Neural progenitor cell (in vitro differentiated cells): ENCODE results near the gene VSIG8. TPM values are rescaled to one million over a fixed set of nuclear protein-coding genes. Genes with fewer than 3 reads are reported as not detected.

Experiments used
- DNase-seq: peaks from one replicate; pipeline ENCODE4 v3.0.0-alpha.2; 2016; ENCODE audit warnings: low spot score
- H2AFZ ChIP-seq: fragments of 200-600 bp; sonication (generic); replicated peaks from 2 replicates; pipeline ENCODE4 v1.6.1; 2016; ENCODE audit warnings: antibody characterized with exemption
- H3F3A ChIP-seq: fragments of 200-600 bp; sonication (generic); 2 replicates; pipeline ENCODE4 v1.6.1; 2016; ENCODE audit warnings: antibody characterized with exemption, low read depth
- H3K27ac ChIP-seq: fragments of 200-600 bp; sonication (generic); 2 replicates; pipeline ENCODE4 v1.5.1; 2016; ENCODE audit warnings: mild to moderate bottlenecking
- H3K27me3 ChIP-seq: fragments of 200-600 bp; sonication (generic); 2 replicates; pipeline ENCODE4 v1.6.1; 2016; ENCODE audit warnings: mild to moderate bottlenecking, moderate library complexity
- H3K36me3 ChIP-seq: fragments of 200-600 bp; sonication (generic); 2 replicates; pipeline ENCODE4 v1.5.1; 2016
- H3K4me1 ChIP-seq: fragments of 200-600 bp; sonication (generic); 2 replicates; pipeline ENCODE4 v1.6.1; 2016; ENCODE audit warnings: mixed run types
- H3K4me2 ChIP-seq: fragments of 200-600 bp; sonication (generic); 2 replicates; pipeline ENCODE4 v1.6.1; 2016
- H3K4me3 ChIP-seq: fragments of 200-600 bp; sonication (generic); 2 replicates; pipeline ENCODE4 v1.5.1; 2016
- H3K79me2 ChIP-seq: fragments of 200-600 bp; sonication (generic); 2 replicates; pipeline ENCODE4 v1.6.1; 2016; ENCODE audit warnings: low read depth
- H3K9ac ChIP-seq: fragments of 200-600 bp; sonication (generic); 2 replicates; pipeline ENCODE4 v1.6.1; 2016
- H3K9me3 ChIP-seq: fragments of 200-600 bp; sonication (generic); 2 replicates; pipeline ENCODE4 v1.5.1; 2016; ENCODE audit warnings: low read depth
- H4K20me1 ChIP-seq: fragments of 200-600 bp; sonication (generic); 2 replicates; pipeline ENCODE4 v1.6.1; 2016; ENCODE audit warnings: low read depth
- H3K27ac Mint-ChIP-seq: 3 replicates; pipeline ENCODE4 v1.8.0; 2021; ENCODE audit warnings: mixed read lengths
- H3K27me3 Mint-ChIP-seq: 2 replicates; pipeline ENCODE4 v1.8.0; 2022; ENCODE audit warnings: low read depth, mild to moderate bottlenecking, inconsistent platforms, moderate library complexity, mixed read lengths; ENCODE audit not compliant: insufficient read depth
- H3K36me3 Mint-ChIP-seq: 3 replicates; pipeline ENCODE4 v1.8.0; 2021; ENCODE audit warnings: mixed read lengths
- H3K4me1 Mint-ChIP-seq: 3 replicates; pipeline ENCODE4 v1.8.0; 2021; ENCODE audit warnings: mixed read lengths
- H3K4me3 Mint-ChIP-seq: 3 replicates; pipeline ENCODE4 v1.8.0; 2021; ENCODE audit warnings: mild to moderate bottlenecking, moderate library complexity, mixed read lengths
- H3K9me3 Mint-ChIP-seq: 3 replicates; pipeline ENCODE4 v1.8.0; 2020; ENCODE audit warnings: mixed read lengths
- EZH2 ChIP-seq: fragments of 200-600 bp; sonication (generic); IDR thresholded peaks from 2 replicates; pipeline ENCODE4 v1.6.1; 2017; ENCODE audit warnings: antibody characterized with exemption, mild to moderate bottlenecking, moderate library complexity
- EZH2phosphoT487 ChIP-seq: fragments of 200-600 bp; sonication (generic); IDR thresholded peaks from 2 replicates; pipeline ENCODE4 v1.6.1; 2017; ENCODE audit warnings: antibody characterized with exemption
- total RNA-seq: library from RNA; depleted of rRNA; stranded (reverse); fragments of >200 nt; gene quantifications from 2 replicates; pipeline ENCODE4 v1.2.3, GENCODE V29; 2015; ENCODE audit warnings: low replicate concordance
- TF ChIP-seq, protein P1 (sequence below): fragments of 200-600 bp; sonication (generic); IDR thresholded peaks from 2 replicates; pipeline ENCODE4 v1.5.1; 2017; ENCODE audit warnings: antibody characterized with exemption, mild to moderate bottlenecking

The VSIG8 gene
- total RNA-seq, 1 donor from 2014 or later: not detected

DNA sequence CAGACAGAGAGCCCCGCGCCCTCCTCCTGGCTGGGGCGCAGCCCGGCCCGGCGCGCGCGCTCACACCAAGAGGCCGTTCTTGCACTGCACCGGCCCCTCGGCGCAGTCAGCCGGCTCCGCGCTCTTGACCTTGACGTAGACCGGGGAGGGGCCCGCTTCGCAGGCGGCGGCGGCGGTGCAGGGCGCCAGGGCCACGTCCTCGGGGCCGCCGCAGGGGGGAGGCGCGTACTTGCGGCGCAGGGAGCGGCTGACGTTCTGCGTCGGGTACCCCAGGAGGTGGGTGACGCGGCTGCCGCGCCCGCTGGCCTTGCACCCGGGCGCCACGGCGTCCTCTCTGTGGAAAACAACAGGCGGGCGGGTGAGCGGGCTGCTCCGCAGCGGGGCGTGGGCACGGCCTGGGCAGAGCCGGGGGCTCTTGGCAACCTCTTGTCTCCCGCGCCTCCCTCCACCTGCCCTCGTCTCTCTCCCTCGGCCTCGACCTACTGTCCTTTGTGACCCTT, 7.7 kb downstream of the VSIG8 start:
- H3K27ac Mint-ChIP-seq: no peak overlapping the region
- Histone ChIP-seq H3K4me2 (peak overlapping the region; percentile 87), H3K27ac (no peak overlapping the region), H3K4me3 (peak overlapping the region; percentile 47), H3K4me1 (peaks cover 10% of the 10 kb centered on the region), H3K9me3 (no peaks in the 10 kb centered on the region), H4K20me1 (no peaks in the 10 kb centered on the region), H3K27me3 (peaks cover 70% of the 10 kb centered on the region), H3K36me3 (no peaks in the 10 kb centered on the region), H3F3A (no peaks in the 10 kb centered on the region), H3K9ac (no peak overlapping the region), H2AFZ (no peak overlapping the region), H3K79me2 (no peaks in the 10 kb centered on the region)
- DNase-seq: no peak
- H3K4me1 Mint-ChIP-seq: peaks cover 13% of the 10 kb centered on the region
- no peaks in the 10 kb centered on the region for H3K36me3 Mint-ChIP-seq
- peaks cover 34% of the 10 kb centered on the region for H3K27me3 Mint-ChIP-seq
- H3K9me3 Mint-ChIP-seq: peaks cover 3% of the 10 kb centered on the region
- H3K4me3 Mint-ChIP-seq: peak overlapping the region; percentile 67
- TF ChIP-seq, protein P1, sequence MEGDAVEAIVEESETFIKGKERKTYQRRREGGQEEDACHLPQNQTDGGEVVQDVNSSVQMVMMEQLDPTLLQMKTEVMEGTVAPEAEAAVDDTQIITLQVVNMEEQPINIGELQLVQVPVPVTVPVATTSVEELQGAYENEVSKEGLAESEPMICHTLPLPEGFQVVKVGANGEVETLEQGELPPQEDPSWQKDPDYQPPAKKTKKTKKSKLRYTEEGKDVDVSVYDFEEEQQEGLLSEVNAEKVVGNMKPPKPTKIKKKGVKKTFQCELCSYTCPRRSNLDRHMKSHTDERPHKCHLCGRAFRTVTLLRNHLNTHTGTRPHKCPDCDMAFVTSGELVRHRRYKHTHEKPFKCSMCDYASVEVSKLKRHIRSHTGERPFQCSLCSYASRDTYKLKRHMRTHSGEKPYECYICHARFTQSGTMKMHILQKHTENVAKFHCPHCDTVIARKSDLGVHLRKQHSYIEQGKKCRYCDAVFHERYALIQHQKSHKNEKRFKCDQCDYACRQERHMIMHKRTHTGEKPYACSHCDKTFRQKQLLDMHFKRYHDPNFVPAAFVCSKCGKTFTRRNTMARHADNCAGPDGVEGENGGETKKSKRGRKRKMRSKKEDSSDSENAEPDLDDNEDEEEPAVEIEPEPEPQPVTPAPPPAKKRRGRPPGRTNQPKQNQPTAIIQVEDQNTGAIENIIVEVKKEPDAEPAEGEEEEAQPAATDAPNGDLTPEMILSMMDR: no peak
- TF ChIP-seq EZH2phosphoT487: peak; percentile 90
- TF ChIP-seq EZH2: peak; percentile 96

DNA sequence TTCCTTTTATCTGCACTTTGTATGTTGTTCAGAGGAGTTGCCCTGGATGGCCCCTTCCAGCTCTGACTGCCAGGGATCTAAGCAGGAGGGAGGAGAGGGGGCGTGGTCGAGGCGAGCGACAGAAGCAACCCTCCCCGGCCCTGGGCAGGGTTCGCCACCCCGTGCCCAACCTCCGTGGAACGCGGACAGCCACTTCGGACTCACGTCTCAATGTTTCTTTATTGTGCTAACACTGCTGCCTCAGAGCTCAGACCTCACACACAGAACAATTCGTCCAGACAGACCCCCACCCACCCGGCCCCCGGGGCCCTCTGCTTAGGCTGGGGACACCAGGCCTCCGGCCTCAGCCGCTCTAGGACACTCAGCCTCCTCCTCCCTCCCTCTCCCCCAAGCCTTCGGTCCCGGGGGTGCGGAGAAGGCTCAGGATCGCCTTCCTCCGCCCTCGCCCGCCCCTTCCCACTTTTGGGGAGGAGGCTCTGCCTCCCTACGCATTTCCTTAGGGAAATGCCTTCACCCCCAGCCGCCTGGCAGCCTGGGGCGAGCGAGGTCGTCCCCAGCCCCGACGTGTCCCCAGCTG, 8.3 kb downstream of the VSIG8 start:
- Histone ChIP-seq H2AFZ (no peak overlapping the region), H3K27me3 (peaks cover 70% of the 10 kb centered on the region), H3K9ac (no peak overlapping the region), H3K79me2 (no peaks in the 10 kb centered on the region), H3F3A (no peaks in the 10 kb centered on the region), H3K36me3 (no peaks in the 10 kb centered on the region), H3K9me3 (no peaks in the 10 kb centered on the region), H3K4me1 (peaks cover 10% of the 10 kb centered on the region), H4K20me1 (no peaks in the 10 kb centered on the region), H3K27ac (no peak overlapping the region), H3K4me3 (peak overlapping the region; percentile 47), H3K4me2 (peak overlapping the region; percentile 87)
- Mint-ChIP-seq H3K4me1 (peaks cover 13% of the 10 kb centered on the region), H3K36me3 (no peaks in the 10 kb centered on the region), H3K4me3 (peak overlapping the region; percentile 87), H3K27ac (no peak overlapping the region), H3K27me3 (peaks cover 34% of the 10 kb centered on the region), H3K9me3 (peaks cover 3% of the 10 kb centered on the region)
- TF ChIP-seq EZH2 (no peak), EZH2phosphoT487 (no peak)
- TF ChIP-seq, protein P1: no peak
- peak; percentile 73 for DNase-seq

DNA sequence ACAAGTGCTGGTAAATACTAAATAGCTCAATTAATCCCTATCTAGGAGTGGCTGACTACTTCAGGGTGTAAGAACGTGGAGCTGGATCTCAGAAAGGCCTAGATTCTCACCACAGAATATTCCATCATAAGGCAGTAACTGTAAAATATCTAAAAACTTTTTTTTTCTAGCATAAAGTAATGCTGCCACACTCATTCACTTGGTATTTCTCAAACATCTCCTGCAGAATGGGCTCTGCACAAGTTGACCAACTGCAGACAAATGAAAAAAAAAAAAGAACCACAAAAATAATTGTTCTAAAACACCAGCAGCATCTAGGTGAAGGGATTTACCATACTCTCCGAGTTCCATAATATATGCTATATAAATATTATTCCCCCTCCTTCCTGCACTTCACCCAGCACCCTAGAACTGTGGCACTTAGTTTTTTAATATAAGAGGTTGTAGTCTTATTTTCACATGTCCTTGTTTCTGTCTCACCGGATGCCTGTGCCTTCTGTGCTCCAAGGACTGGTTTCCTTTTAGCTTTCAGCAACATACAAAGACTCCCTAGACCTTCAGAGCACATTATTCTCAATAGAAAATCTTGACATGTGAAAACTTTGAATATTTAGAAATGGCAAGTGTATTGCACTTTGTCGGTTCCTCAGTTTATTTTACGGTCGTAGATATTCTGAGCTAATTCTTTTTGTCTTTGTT, 8.9 kb downstream of the VSIG8 start:
- peaks cover 36% of the 10 kb centered on the region for H3K27me3 Mint-ChIP-seq
- Histone ChIP-seq H3K4me2 (peak overlapping the region; percentile 87), H3K36me3 (no peaks in the 10 kb centered on the region), H4K20me1 (no peaks in the 10 kb centered on the region), H3K9me3 (no peaks in the 10 kb centered on the region), H3K4me1 (peaks cover 10% of the 10 kb centered on the region), H3K27ac (no peak overlapping the region), H3K9ac (no peak overlapping the region), H3F3A (no peaks in the 10 kb centered on the region), H2AFZ (no peak overlapping the region), H3K27me3 (peaks cover 70% of the 10 kb centered on the region), H3K79me2 (no peaks in the 10 kb centered on the region), H3K4me3 (peak overlapping the region; percentile 47)
- TF ChIP-seq EZH2 (no peak), EZH2phosphoT487 (no peak)
- TF ChIP-seq, protein P1: no peak
- H3K9me3 Mint-ChIP-seq: peaks cover 3% of the 10 kb centered on the region
- no peaks in the 10 kb centered on the region for H3K36me3 Mint-ChIP-seq
- H3K4me1 Mint-ChIP-seq: peaks cover 13% of the 10 kb centered on the region
- peak overlapping the region; percentile 87 for H3K4me3 Mint-ChIP-seq
- no peak overlapping the region for H3K27ac Mint-ChIP-seq
- no peak for DNase-seq
